Neural cell (in vitro differentiated cells): Measurements from ENCODE around the gene ELOA.

Source experiments
- CTCF ChIP-seq: fragments of 450-650 bp; IDR thresholded peaks from 2 replicates; pipeline ENCODE4 v1.5.1; 2014; ENCODE audit warnings: antibody characterized with exemption, mild to moderate bottlenecking, moderate library complexity; ENCODE audit not compliant: poor library complexity, severe bottlenecking
- EP300 ChIP-seq: fragments of 450-650 bp; conservative IDR thresholded peaks from 2 replicates; pipeline ENCODE4 v1.6.1; 2014; ENCODE audit warnings: antibody characterized with exemption, mild to moderate bottlenecking, moderate library complexity; ENCODE audit not compliant: poor library complexity, severe bottlenecking
- EZH2 ChIP-seq: fragments of 200-600, 300-800 bp; shearing (Covaris generic), sonication (generic); IDR thresholded peaks from 2 replicates; pipeline ENCODE4 v1.6.1; 2014; ENCODE audit warnings: antibody characterized with exemption, low read length, borderline replicate concordance, mild to moderate bottlenecking; ENCODE audit not compliant: insufficient read depth, poor library complexity, severe bottlenecking
- MXI1 ChIP-seq: fragments of 450-650 bp; conservative IDR thresholded peaks from 2 replicates; pipeline ENCODE4 v1.6.1; 2014; ENCODE audit warnings: antibody characterized with exemption, mild to moderate bottlenecking; ENCODE audit not compliant: poor library complexity, severe bottlenecking
- POLR2AphosphoS5 ChIP-seq: IDR thresholded peaks from 2 replicates; pipeline ENCODE4 v1.6.1; 2012
- RAD21 ChIP-seq: fragments of 450-650 bp; conservative IDR thresholded peaks from 2 replicates; pipeline ENCODE4 v1.6.1; 2014; ENCODE audit warnings: antibody characterized with exemption, mild to moderate bottlenecking, moderate library complexity
- REST ChIP-seq: IDR thresholded peaks from 2 replicates; pipeline ENCODE4 v1.6.1; 2012; ENCODE audit warnings: borderline replicate concordance
- SMC3 ChIP-seq: fragments of 450-650 bp; conservative IDR thresholded peaks from 2 replicates; pipeline ENCODE4 v1.6.1; 2014; ENCODE audit warnings: antibody characterized with exemption, mild to moderate bottlenecking, moderate library complexity; ENCODE audit not compliant: poor library complexity
- TAF1 ChIP-seq: IDR thresholded peaks from 2 replicates; pipeline ENCODE4 v1.6.1; 2012; ENCODE audit warnings: low read depth

DNA sequence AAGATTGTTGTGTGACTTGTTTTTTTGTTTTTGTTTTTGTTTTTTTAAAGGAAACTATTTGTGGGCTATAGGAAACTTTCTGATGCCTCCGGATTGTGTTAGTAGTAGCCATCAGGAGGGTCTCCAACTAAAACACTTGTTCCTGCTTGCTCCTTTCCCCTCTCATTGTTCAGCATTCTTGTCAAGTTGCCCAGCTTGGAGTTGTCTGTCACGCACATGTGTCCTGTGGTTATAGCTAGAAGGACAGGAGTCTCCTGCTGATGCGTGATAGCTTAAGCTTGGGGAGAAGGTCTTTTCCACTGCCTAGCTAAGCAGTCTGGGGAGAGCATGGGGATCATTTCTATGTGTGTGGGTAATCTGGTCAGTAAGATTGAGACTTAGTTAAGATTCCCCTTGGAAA is 44.4 kb downstream of the ELOA start:
- no peak for TF ChIP-seq CTCF
- TF ChIP-seq TAF1: no peak
- no peak for TF ChIP-seq EZH2
- TF ChIP-seq EP300: no peak
- TF ChIP-seq POLR2AphosphoS5: no peak
- no peak for TF ChIP-seq RAD21
- TF ChIP-seq REST: no peak
- no peak for TF ChIP-seq SMC3
- TF ChIP-seq MXI1: no peak
